BJ (cell line): ENCODE results near the gene ARHGEF5. TPM values are rescaled to one million over a fixed set of nuclear protein-coding genes. Genes with fewer than 3 reads are reported as not detected.

ENCODE experiments used
- CTCF ChIA-PET: fragments of 350-600 bp; formaldehyde crosslinking; extraction: SDS; loops from one replicate; lab custom pipeline; 2021; ENCODE audit warnings: antibody characterized with exemption, inconsistent platforms; lab: Yijun Ruan, JAX
- POLR2A ChIA-PET: fragments of 300-600 bp; sonication (Branson Sonifier 250); formaldehyde crosslinking; extraction: SDS; loops from one replicate; lab custom pipeline; 2021; ENCODE audit warnings: antibody characterized with exemption; lab: Charles Lee
- DNase-seq: peaks from one replicate; pipeline ENCODE4 v3.0.0-alpha.2; 2011; ENCODE audit warnings: low read depth
- H3K27me3 ChIP-seq: 2 replicates; pipeline ENCODE4 v1.6.0; 2011; ENCODE audit warnings: low read length; ENCODE audit not compliant: control insufficient read depth, insufficient read depth
- H3K36me3 ChIP-seq: 2 replicates; pipeline ENCODE4 v1.5.1; 2011; ENCODE audit warnings: low read length; ENCODE audit not compliant: control insufficient read depth, insufficient read depth
- H3K4me3 ChIP-seq: 2 replicates; pipeline ENCODE4 v1.5.1; 2011; ENCODE audit warnings: low read depth, mild to moderate bottlenecking, control low read depth, low read length
- polyA plus RNA-seq: library from polyadenylated mRNA; depleted of rRNA; stranded (reverse); fragments of >200 nt; gene quantifications from 2 replicates; pipeline ENCODE4 v1.2.3, GENCODE V29; 2011
- TF ChIP-seq, protein P1 (sequence below): IDR thresholded peaks from 2 replicates; pipeline ENCODE4 v1.5.1; 2011; ENCODE audit warnings: low read depth, mild to moderate bottlenecking, control low read depth, inconsistent platforms, low read length, moderate library complexity; ENCODE audit not compliant: insufficient read depth

ARHGEF5 gene
- polyA plus RNA-seq, 1 experiment, result 8.9 TPM

DNA sequence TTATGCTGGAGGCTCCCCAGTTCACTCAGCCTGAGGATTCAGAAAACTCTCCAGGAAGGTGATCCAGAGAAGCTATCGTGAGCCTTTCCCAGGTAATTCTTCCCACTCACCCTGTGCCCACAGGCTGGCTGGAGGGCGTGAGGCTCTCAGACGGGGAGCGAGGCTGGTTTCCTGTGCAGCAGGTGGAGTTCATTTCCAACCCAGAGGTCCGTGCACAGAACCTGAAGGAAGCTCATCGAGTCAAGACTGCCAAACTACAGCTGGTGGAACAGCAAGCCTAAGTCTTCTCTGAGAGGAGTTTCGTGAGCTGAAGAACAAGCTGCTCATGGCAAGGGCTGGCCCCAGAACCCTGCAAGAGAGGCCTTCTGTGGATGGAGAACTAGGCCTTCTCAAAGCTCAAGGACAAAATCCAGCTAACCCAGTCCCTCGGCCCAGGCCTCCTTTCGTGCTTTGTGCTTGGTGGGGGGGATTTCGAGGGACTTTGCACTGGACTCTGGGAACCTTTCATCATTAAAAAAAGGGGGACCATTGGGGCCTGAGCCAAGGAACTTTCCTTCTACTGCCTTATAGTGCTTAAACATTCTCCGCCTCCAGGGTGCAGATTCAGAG lies 24.7 kb downstream of the ARHGEF5 start:
- no peak for DNase-seq
- ChIA-PET CTCF (no interaction called here), POLR2A (no interaction called here)
- Histone ChIP-seq H3K4me3 (no peak overlapping the region), H3K36me3 (no peaks in the 10 kb centered on the region), H3K27me3 (no peaks in the 10 kb centered on the region)
- TF ChIP-seq, protein P1, sequence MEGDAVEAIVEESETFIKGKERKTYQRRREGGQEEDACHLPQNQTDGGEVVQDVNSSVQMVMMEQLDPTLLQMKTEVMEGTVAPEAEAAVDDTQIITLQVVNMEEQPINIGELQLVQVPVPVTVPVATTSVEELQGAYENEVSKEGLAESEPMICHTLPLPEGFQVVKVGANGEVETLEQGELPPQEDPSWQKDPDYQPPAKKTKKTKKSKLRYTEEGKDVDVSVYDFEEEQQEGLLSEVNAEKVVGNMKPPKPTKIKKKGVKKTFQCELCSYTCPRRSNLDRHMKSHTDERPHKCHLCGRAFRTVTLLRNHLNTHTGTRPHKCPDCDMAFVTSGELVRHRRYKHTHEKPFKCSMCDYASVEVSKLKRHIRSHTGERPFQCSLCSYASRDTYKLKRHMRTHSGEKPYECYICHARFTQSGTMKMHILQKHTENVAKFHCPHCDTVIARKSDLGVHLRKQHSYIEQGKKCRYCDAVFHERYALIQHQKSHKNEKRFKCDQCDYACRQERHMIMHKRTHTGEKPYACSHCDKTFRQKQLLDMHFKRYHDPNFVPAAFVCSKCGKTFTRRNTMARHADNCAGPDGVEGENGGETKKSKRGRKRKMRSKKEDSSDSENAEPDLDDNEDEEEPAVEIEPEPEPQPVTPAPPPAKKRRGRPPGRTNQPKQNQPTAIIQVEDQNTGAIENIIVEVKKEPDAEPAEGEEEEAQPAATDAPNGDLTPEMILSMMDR, result no peak

DNA sequence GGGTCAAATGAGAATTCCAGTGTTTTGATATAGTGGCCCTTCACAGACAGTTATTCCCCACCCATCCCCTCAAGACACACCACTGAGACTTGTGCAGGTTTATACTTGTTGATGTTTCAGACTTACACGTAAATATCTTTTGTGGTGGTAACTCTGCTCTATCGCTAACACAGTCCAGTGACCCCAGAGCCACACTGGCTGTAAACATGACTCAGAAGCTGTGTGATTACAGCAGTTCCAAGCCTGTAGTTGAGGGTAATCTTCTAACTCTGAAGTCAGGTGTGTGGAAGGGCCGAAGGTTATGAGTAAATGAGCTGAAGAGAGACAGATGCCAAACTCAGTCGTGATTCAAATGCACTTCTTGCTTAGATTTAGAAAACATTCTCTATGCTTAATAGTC lies 28.9 kb downstream of the ARHGEF5 start:
- TF ChIP-seq, protein P1, result no peak

DNA sequence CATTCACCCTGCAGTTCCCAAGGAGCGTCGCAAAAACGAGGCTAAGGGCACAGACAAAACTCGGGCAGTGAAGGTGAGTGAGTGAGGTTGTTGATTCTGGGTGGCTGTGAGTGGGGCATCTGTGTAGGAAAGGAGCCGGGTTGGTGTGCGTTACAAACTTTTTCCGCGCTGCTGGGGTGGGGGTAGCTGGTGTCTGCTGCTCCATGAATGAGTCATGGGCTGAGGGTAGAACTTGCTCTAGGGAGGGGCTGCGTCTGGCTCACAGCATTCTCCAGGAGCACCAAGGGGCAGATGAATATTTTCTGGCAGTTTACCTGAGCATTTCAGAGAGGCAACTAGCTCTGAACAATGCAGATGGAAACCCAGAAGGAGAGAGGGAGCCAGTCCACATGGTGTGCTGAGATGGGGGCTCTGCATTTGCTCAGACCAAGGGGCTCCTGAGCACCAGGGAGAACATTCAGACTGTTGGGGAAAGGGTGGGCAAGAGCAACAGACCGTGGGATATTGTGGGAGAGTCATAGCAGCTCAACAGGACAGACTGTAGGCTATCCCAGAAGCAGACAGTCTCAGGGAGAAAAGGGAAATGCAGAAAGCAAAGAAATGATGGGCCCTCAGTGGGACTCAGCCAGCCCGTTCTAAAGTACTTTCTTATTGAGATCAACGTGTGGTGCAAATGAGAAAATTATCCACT lies 29.5 kb downstream of the ARHGEF5 start:
- TF ChIP-seq, protein P1, result no peak
- no peak for DNase-seq
- ChIA-PET CTCF (interaction anchor here (1.0 kb wide), 1 partner anchor 10 kb away, joined by 3 read pairs; no protein-coding TSS in a partner anchor), POLR2A (no interaction called here)
- no peaks in the 10 kb centered on the region for H3K36me3 ChIP-seq
- H3K27me3 ChIP-seq, result no peaks in the 10 kb centered on the region
- H3K4me3 ChIP-seq, result no peak overlapping the region

More for the DNA sequence above, 28.9 kb downstream of the ARHGEF5 start:
- H3K4me3 ChIP-seq, result no peak overlapping the region
- ChIA-PET POLR2A (no interaction called here), CTCF (no interaction called here)
- H3K27me3 ChIP-seq, result no peaks in the 10 kb centered on the region
- no peak for DNase-seq
- no peaks in the 10 kb centered on the region for H3K36me3 ChIP-seq

DNA sequence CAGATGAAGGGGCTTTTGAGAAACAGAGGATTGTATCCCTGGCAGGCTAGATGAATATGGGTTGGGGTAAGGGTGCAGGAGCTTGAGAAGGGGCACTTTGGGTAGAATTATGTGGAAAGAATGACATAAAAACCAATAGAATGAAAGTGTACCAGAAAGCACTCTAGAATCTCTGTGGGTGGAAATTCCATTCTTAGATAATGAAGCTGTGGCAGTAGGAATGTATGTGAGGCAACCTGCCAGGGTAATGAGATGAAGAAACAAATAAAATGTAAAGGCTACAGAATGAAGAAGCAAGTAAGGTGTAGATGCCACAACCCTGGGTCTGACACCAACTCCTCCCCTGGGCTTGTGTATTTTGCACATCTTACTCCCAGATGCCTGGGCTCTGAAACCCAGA lies 31.5 kb downstream of the ARHGEF5 start:
- CTCF ChIA-PET, result no interaction called here
- TF ChIP-seq, protein P1, result no peak
- POLR2A ChIA-PET, result no interaction called here

DNA sequence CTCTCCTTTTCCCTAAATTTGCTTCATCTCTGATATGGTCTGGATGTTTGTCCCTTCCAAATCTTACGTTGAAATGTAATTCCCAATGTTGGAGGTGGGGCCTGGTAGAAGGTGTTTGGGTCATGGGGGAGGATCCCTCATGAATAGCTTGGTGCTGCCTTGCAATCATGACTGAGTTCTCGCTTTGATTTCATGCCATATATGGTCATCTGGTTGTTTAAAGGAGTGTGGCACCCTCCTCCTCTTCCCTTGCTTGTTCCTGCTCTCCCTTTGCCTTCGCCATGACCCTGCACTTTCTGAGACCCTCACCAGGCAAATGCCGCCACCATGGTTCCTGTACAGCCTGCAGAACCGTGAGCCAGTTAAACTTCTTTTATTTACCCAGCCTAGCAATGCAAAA lies 33.7 kb downstream of the ARHGEF5 start:
- Histone ChIP-seq H3K27me3 (no peaks in the 10 kb centered on the region), H3K4me3 (no peak overlapping the region), H3K36me3 (no peaks in the 10 kb centered on the region)
- ChIA-PET CTCF (no interaction called here), POLR2A (no interaction called here)
- no peak for DNase-seq
- TF ChIP-seq, protein P1, result no peak

More for the DNA sequence above, 31.5 kb downstream of the ARHGEF5 start:
- Histone ChIP-seq H3K27me3 (no peaks in the 10 kb centered on the region), H3K4me3 (no peak overlapping the region), H3K36me3 (no peaks in the 10 kb centered on the region)
- no peak for DNase-seq
